ENCODE measurements around the gene AP4S1.

The AP4S1 gene

GRCh38 chr14:31006703-31007102 is 18.7 kb upstream of the AP4S1 start:
- DNase-seq (ENCODE audit: low read depth): no peak

- DNase-seq (ENCODE audit: low read depth): no peak
Observed at GRCh38 chr14:31009836-31010574, 15.4 kb upstream of the AP4S1 start.

GRCh38 chr14:31010935-31011334 is 14.5 kb upstream of the AP4S1 start:
- DNase-seq (ENCODE audit: low read depth): no peak

GRCh38 chr14:31013841-31014240 is 11.6 kb upstream of the AP4S1 start:
- DNase-seq (ENCODE audit: low read depth): no peak

GRCh38 chr14:31018057-31018645 is 7.3 kb upstream of the AP4S1 start:
- DNase-seq (ENCODE audit: low read depth): no peak

- DNase-seq (ENCODE audit: low read depth): no peak
Observed at GRCh38 chr14:31020834-31021575, 4.4 kb upstream of the AP4S1 start.

GRCh38 chr14:31021576-31021949 is 3.9 kb upstream of the AP4S1 start:
- DNase-seq (ENCODE audit: low read depth): no peak

GRCh38 chr14:31022386-31022785 is 3.1 kb upstream of the AP4S1 start:
- DNase-seq (ENCODE audit: low read depth): no peak

GRCh38 chr14:31024010-31024480 is 1.4 kb upstream of the AP4S1 start:
- no peak for DNase-seq (ENCODE audit: low read depth)

GRCh38 chr14:31024577-31025366 is 677 bp upstream of the AP4S1 start:
- DNase-seq (ENCODE audit: low read depth): no peak

- no peak for DNase-seq (ENCODE audit: low read depth)
Observed at GRCh38 chr14:31026077-31026449, 614 bp downstream of the AP4S1 start, which contains the start of gene STRN3. STRN3 (minus strand) TSS chr14:31026379; CDS start chr14:31026185, 194 bp downstream.

GRCh38 chr14:31026450-31027235 is 1.2 kb downstream of the AP4S1 start:
- peak; percentile 86 for DNase-seq (ENCODE audit: low read depth)

- DNase-seq (ENCODE audit: low read depth): no peak
Observed at GRCh38 chr14:31027847-31028246, 2.4 kb downstream of the AP4S1 start.

- no peak for DNase-seq (ENCODE audit: low read depth)
Observed at GRCh38 chr14:31029016-31029970, 3.8 kb downstream of the AP4S1 start.

- no peak for DNase-seq (ENCODE audit: low read depth)
Observed at GRCh38 chr14:31030469-31030868, 5.0 kb downstream of the AP4S1 start.

- no peak for DNase-seq (ENCODE audit: low read depth)
Observed at GRCh38 chr14:31036552-31036951, 11.1 kb downstream of the AP4S1 start.

GRCh38 chr14:31037709-31038221 is 12.3 kb downstream of the AP4S1 start:
- no peak for DNase-seq (ENCODE audit: low read depth)

GRCh38 chr14:31038521-31039166 is 13.2 kb downstream of the AP4S1 start:
- no peak for DNase-seq (ENCODE audit: low read depth)

- no peak for DNase-seq (ENCODE audit: low read depth)
Observed at GRCh38 chr14:31042300-31042699, 16.9 kb downstream of the AP4S1 start.

Data from activated T-helper 1 cell treated with Interleukin-2 at 50 U/mL for 16 hours (primary cell).